Measurements from ENCODE around the gene YWHAB. TPM values are rescaled to one million over a fixed set of nuclear protein-coding genes. Genes with fewer than 3 reads are reported as not detected.

YWHAB gene
- total RNA-seq, 1 experiment from 2014 or later: 267 TPM

- ATAC-seq (no peak), DNase-seq (ENCODE audit: low read depth, low spot score) (no peak)
- TF ChIP-seq CTCF (IDR thresholded peaks at IDR 0.05) (no peak), REST (IDR thresholded peaks at IDR 0.05; ENCODE audit: insufficient read depth in 1 of 2, low read depth in 2 of 2, low read length in 1 of 2) (no peak), TCF7L2 (IDR thresholded peaks at IDR 0.05; ENCODE audit: low read depth, low read length) (no peak), POLR2AphosphoS5 (IDR thresholded peaks at IDR 0.05; ENCODE audit: low read depth, low read length) (no peak), SIN3A (IDR thresholded peaks at IDR 0.05; ENCODE audit: borderline replicate concordance, insufficient read depth, low read depth, low read length) (no peak)
- Histone ChIP-seq H3K9me3 (ENCODE audit: control insufficient read depth, insufficient read depth, low read depth, low read length) (no peaks in the 10 kb centered on the region), H3K36me3 (ENCODE audit: control insufficient read depth, insufficient read depth, low read length) (no peaks in the 10 kb centered on the region), H3K4me3 (ENCODE audit: low read depth in 2 of 2, low read length in 2 of 2) (no peak overlapping the region), H3K27ac (ENCODE audit: low read length) (no peak overlapping the region), H3K4me1 (ENCODE audit: control insufficient read depth, insufficient read depth, low read length) (no peaks in the 10 kb centered on the region), H3K27me3 (ENCODE audit: control insufficient read depth, insufficient read depth, low read length) (no peaks in the 10 kb centered on the region)
- ChIA-PET CTCF (no interaction called here), POLR2A (no interaction called here)
- in situ Hi-C loops (cut with HindIII; ENCODE audit: low pct_unique_long_range_greater_than_20kb, low sequenced_read_pairs) (no loop called here), intact Hi-C loops (cut with micrococcal nuclease; ENCODE audit: unreplicated experiment) (no loop called here)
- no TSS peak for BruUV-seq (replicated peaks)
These were observed 35.9 kb downstream of the YWHAB start for GRCh38 chr20:44921447-44921846.

GRCh38 chr20:44924541-44924940 lies 39.0 kb downstream of the YWHAB start:
- BruUV-seq (replicated peaks): no TSS peak
- Histone ChIP-seq H3K4me1 (ENCODE audit: control insufficient read depth, insufficient read depth, low read length) (no peaks in the 10 kb centered on the region), H3K27me3 (ENCODE audit: control insufficient read depth, insufficient read depth, low read length) (no peaks in the 10 kb centered on the region), H3K9me3 (ENCODE audit: control insufficient read depth, insufficient read depth, low read depth, low read length) (no peaks in the 10 kb centered on the region), H3K36me3 (ENCODE audit: control insufficient read depth, insufficient read depth, low read length) (no peaks in the 10 kb centered on the region), H3K27ac (ENCODE audit: low read length) (no peak overlapping the region), H3K4me3 (ENCODE audit: low read depth in 2 of 2, low read length in 2 of 2) (no peak overlapping the region)
- no peak for TF ChIP-seq REST (IDR thresholded peaks at IDR 0.05; ENCODE audit: insufficient read depth in 1 of 2, low read depth in 2 of 2, low read length in 1 of 2)
- TF ChIP-seq SIN3A (IDR thresholded peaks at IDR 0.05; ENCODE audit: borderline replicate concordance, insufficient read depth, low read depth, low read length): no peak
- no peak for TF ChIP-seq TCF7L2 (IDR thresholded peaks at IDR 0.05; ENCODE audit: low read depth, low read length)
- no peak for TF ChIP-seq CTCF (IDR thresholded peaks at IDR 0.05)
- TF ChIP-seq POLR2AphosphoS5 (IDR thresholded peaks at IDR 0.05; ENCODE audit: low read depth, low read length): no peak
- no peak for DNase-seq (ENCODE audit: low read depth, low spot score)
- ChIA-PET CTCF (no interaction called here), POLR2A (no interaction called here)
- intact Hi-C loops (cut with micrococcal nuclease; ENCODE audit: unreplicated experiment): no loop called here
- ATAC-seq: no peak
- in situ Hi-C loops (cut with HindIII; ENCODE audit: low pct_unique_long_range_greater_than_20kb, low sequenced_read_pairs): no loop called here
